ENCODE measurements around the gene AKAP6.

GRCh38 chr14:32784405-32784804, 455.3 kb downstream of the AKAP6 start:
- no peak for TF ChIP-seq CTCF (IDR thresholded peaks at IDR 0.05)
- no peak for TF ChIP-seq POLR2A (IDR thresholded peaks at IDR 0.05)
